Parathyroid adenoma (tissue), 2 donors: Measurements from ENCODE around the gene EME2.
"Not testable (repeated sequence)": the region's sequence is repeated elsewhere in the genome, so short reads cannot be mapped to it uniquely, and the experiment has no call there.

Experiments
- H2AFZ ChIP-seq: fragments of 300-600 bp; sonication (generic); one replicate; pipeline ENCODE4 v1.7.0; 2017; ENCODE audit warnings: antibody characterized with exemption, mild to moderate bottlenecking
- H3K27ac ChIP-seq: fragments of 300-600 bp; sonication (generic); one replicate; pipeline ENCODE4 v1.7.0; 2017
- H3K27me3 ChIP-seq: fragments of 300-600 bp; sonication (generic); one replicate; pipeline ENCODE4 v1.7.0; 2017; ENCODE audit warnings: low read length; ENCODE audit not compliant: control insufficient read depth, insufficient read depth
- H3K36me3 ChIP-seq: fragments of 300-600 bp; sonication (generic); one replicate; pipeline ENCODE4 v1.7.0; 2017; ENCODE audit warnings: low read length; ENCODE audit not compliant: control insufficient read depth, insufficient read depth
- H3K4me1 ChIP-seq: fragments of 300-600 bp; sonication (generic); one replicate; pipeline ENCODE4 v1.7.0; 2017; ENCODE audit warnings: control low read depth
- H3K4me2 ChIP-seq: fragments of 300-600 bp; sonication (generic); one replicate; pipeline ENCODE4 v1.7.0; 2017; ENCODE audit warnings: low read length
- H3K4me3 ChIP-seq: fragments of 300-600 bp; sonication (generic); one replicate; pipeline ENCODE4 v1.7.0; 2017; ENCODE audit warnings: low read depth, low read length
- H3K79me2 ChIP-seq: fragments of 300-600 bp; sonication (generic); one replicate; pipeline ENCODE4 v1.7.0; 2017; ENCODE audit warnings: control low read depth
- H3K9ac ChIP-seq: fragments of 300-600 bp; sonication (generic); one replicate; pipeline ENCODE4 v1.7.0; 2017; ENCODE audit warnings: mild to moderate bottlenecking
- H3K9me3 ChIP-seq: fragments of 300-600 bp; sonication (generic); one replicate; pipeline ENCODE4 v1.7.0; 2017; ENCODE audit warnings: low read length; ENCODE audit not compliant: control insufficient read depth
- CTCF ChIP-seq: fragments of 300-600 bp; sonication (generic); IDR thresholded peaks from one replicate; pipeline ENCODE4 v1.7.0; 2017; ENCODE audit warnings: antibody characterized with exemption, mild to moderate bottlenecking
- donor health status: primary hyperparathyroidism.

EME2 gene

GRCh38 chr16:1792836-1793577 is 20.4 kb downstream of the EME2 start:
- Histone ChIP-seq H2AFZ (no peak overlapping the region), H3K4me1 (no peaks in the 10 kb centered on the region), H3K27me3 (no peaks in the 10 kb centered on the region), H3K4me3 (no peak overlapping the region), H3K4me2 (no peak overlapping the region), H3K9ac (no peak overlapping the region), H3K27ac (no peak overlapping the region), H3K79me2 (no peaks in the 10 kb centered on the region), H3K9me3 (no peaks in the 10 kb centered on the region), H3K36me3 (no peaks in the 10 kb centered on the region)
- TF ChIP-seq CTCF = no peak

DNA sequence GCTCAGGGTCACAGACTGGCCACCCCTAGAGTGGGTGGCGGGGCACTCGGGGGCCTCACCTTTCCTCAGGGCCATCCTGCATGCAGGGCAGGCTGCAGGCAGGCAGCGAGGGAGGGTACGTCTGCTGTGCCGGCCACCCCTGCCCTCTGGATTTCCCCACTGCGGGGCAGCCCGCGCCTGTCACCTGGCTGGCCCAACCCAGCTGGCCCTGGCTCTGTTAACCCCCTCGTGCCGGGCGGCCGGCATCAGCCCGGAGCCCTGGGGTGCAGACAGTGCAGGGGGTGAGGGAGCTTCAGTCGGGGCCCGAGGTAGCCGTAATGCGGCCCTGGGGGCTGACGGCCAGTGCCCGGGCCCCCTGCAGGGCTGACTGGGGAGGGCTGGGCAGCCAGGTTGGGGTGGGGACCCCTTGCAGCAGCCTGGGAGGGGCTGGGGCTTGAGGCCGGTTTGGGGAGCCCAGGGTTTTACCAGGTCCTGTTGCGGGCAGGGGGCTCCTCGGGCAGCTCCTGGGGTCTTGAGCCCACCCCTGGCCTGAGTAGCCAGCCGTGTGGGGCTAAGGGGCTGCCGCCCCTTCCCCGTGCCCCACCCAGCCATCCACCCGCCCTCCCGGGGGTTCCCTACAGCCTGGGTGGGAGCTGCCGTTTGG is 21.1 kb downstream of the EME2 start, which contains the start of gene IGFALS:
TSS of gene IGFALS (minus strand) at position 128 of the 643 bp plus-strand sequence. CDS start at position 75, 53 bp downstream.
- no peak within 1 kb of the TSS for H3K4me3 ChIP-seq
- no peak for TF ChIP-seq CTCF
- no peak within 1 kb of the TSS for H3K9ac ChIP-seq
- no peak within 1 kb of the TSS for H3K27ac ChIP-seq
- no peaks in the 10 kb centered on the region for H3K9me3 ChIP-seq
- H3K79me2 ChIP-seq = no peaks in the 10 kb centered on the region
- H3K36me3 ChIP-seq = no peaks in the 10 kb centered on the region
- H2AFZ ChIP-seq = no peak within 1 kb of the TSS
- H3K27me3 ChIP-seq = no peaks in the 10 kb centered on the region
- H3K4me1 ChIP-seq = no peaks in the 10 kb centered on the region
- H3K4me2 ChIP-seq = no peak within 1 kb of the TSS

DNA sequence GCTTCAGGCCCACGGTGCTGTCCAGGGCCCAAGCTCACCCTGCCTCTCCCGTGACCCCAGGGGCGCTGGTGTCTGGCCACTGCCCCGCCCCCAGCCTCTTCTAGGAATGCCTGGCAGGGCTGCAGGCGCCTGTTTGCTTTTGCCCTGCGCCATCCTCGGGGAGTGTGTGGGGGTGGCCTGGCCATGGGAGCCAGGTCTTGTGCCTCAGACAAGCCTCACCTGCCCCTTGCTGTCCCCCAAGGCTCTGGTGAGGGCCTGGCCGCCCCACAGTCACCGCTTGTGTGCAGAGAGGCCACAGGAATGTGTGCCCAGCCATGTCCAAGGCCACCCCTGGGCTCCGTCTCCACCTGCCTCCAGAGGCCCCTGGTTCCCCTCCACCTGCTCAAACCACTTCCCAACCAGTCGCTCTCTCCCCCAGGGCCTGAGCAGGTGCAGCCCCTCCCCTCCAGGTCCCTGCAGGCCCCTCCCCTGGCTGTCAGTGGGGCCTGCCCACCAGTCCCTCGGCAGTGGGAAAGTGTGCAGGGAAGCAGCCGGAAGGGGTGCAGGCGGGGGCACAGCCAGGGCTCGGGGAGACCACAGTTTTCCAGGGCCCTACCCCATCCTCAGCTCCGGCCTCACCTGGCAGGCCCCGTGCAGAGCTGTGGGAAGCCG is 21.7 kb downstream of the EME2 start:
- no peak overlapping the region for H3K9ac ChIP-seq
- no peak overlapping the region for H3K27ac ChIP-seq
- H3K4me3 ChIP-seq = no peak overlapping the region
- H3K79me2 ChIP-seq = no peaks in the 10 kb centered on the region
- no peak overlapping the region for H2AFZ ChIP-seq
- no peak overlapping the region for H3K4me2 ChIP-seq
- no peaks in the 10 kb centered on the region for H3K27me3 ChIP-seq
- no peaks in the 10 kb centered on the region for H3K36me3 ChIP-seq
- TF ChIP-seq CTCF = no peak
- H3K9me3 ChIP-seq = no peaks in the 10 kb centered on the region
- no peaks in the 10 kb centered on the region for H3K4me1 ChIP-seq

GRCh38 chr16:1794908-1795666 is 22.5 kb downstream of the EME2 start:
- H3K27ac ChIP-seq = no peak overlapping the region
- no peak overlapping the region for H3K4me2 ChIP-seq
- no peaks in the 10 kb centered on the region for H3K4me1 ChIP-seq
- no peak overlapping the region for H3K9ac ChIP-seq
- H3K27me3 ChIP-seq = no peaks in the 10 kb centered on the region
- H3K79me2 ChIP-seq = no peaks in the 10 kb centered on the region
- no peak for TF ChIP-seq CTCF
- H2AFZ ChIP-seq = no peak overlapping the region
- H3K36me3 ChIP-seq = no peaks in the 10 kb centered on the region
- H3K9me3 ChIP-seq = no peaks in the 10 kb centered on the region
- H3K4me3 ChIP-seq = no peak overlapping the region

- H3K36me3 ChIP-seq, H3K9me3 ChIP-seq, H3K4me1 ChIP-seq, H3K27ac ChIP-seq, H3K9ac ChIP-seq, H3K79me2 ChIP-seq, H3K4me2 ChIP-seq, H2AFZ ChIP-seq, H3K4me3 ChIP-seq, H3K27me3 ChIP-seq: not testable (repeated sequence)
Measured at GRCh38 chr16:1799263-1799662, 26.7 kb downstream of the EME2 start.
